Pancreas (tissue), 10 donors: ENCODE data around the gene ATOH7. TPM values are rescaled to one million over a fixed set of nuclear protein-coding genes. Genes with fewer than 3 reads are reported as not detected.

Experiments used
- ATAC-seq, 4 donors: fragments of 200-7000 bp; cut with Tn5 transposase; one replicate each; pipeline versions ENCODE4 v1.8.0 to v1.9.1; 2020; ENCODE audit warnings: mild to moderate bottlenecking in 4 of 4, moderate library complexity in 4 of 4
- DNase-seq, 6 donors: peaks; one replicate each; pipeline ENCODE4 v3.0.0-alpha.2; 2020
- FAIRE-seq: peaks from 2 replicates; lab custom pipeline; 2012; peaks lifted over from hg19 to GRCh38; lab: Jason Lieb, UNC
- H3K27ac ChIP-seq, 4 donors: fragments of 200-600 bp; sonication (generic); 1 replicate in 3 of 4; 2 replicates in 1 of 4; pipeline versions ENCODE4 v1.5.0 to v1.8.0; 2020
- H3K27me3 ChIP-seq, 4 donors: fragments of 200-600 bp; one replicate each; pipeline ENCODE4 v1.8.0; 2021
- H3K36me3 ChIP-seq, 3 donors: fragments of 200-600 bp; sonication (generic) in 1 of 3; one replicate each; pipeline versions ENCODE4 v1.5.0 to v1.8.0; 2020 to 2021
- H3K4me1 ChIP-seq, 3 donors: fragments of 200-600 bp; one replicate each; pipeline ENCODE4 v1.8.0; 2021
- H3K4me3 ChIP-seq, 4 donors: fragments of 200-600 bp; sonication (generic) in 2 of 4; one replicate each; pipeline versions ENCODE4 v1.5.0 to v1.8.0; 2020 to 2021
- H3K9me3 ChIP-seq, 4 donors: fragments of 200-600 bp; one replicate each; pipeline ENCODE4 v1.8.0; 2021
- CTCF ChIP-seq, 4 donors: fragments of 200-600 bp; sonication (generic) in 3 of 4; IDR thresholded peaks; one replicate each; pipeline versions ENCODE4 v1.5.0 to v1.8.0; 2021; ENCODE audit warnings: antibody characterized with exemption in 4 of 4
- WGBS, 2 donors: extraction: QIAGEN DNeasy Blood & Tissue Kit; methylation state at CpG; one replicate each; pipeline ENCODE4 v1.1.7; 2013; 5-methylcytosine and 5-hydroxymethylcytosine counted together
- intact Hi-C, 3 donors: fragments of 100-400 bp; cut with DNase I; formaldehyde crosslinking; loops; one replicate each; pipeline versions ENCODE4 v1.11.1 to v1.14.2; 2022
- polyA plus RNA-seq, 2 donors: library from polyadenylated mRNA; stranded (reverse); fragments of 200-250 nt; gene quantifications; one replicate each; pipeline ENCODE4 v1.2.3, GENCODE V29; 2013
- total RNA-seq, 6 donors: library from RNA; stranded (reverse); fragmentation: NEBNext Ultra II Directional in 4 of 6; extraction: Animal tissue kit (Norgen Biotek cat#: 25700) in 4 of 6; gene quantifications; one replicate each; pipeline versions ENCODE4 v1.2.1 to v1.2.4, GENCODE V29; 2021 to 2023
- donor health status: healthy with polysubstance abuse.
- donor health status: DM: no; HTN: no; CAD: no; lungs with moderate emphysema.
- donor health status: DM: no; HTN: no; CAD: no.
- donor health status: control.
- donor health status: control.
- donor health status: Bipolar disorder and iron deficiency.
- donor health status: DM: yes; HTN: yes; CAD: no.
- donor health status: DM: no; HTN: no; CAD: no.
- donor health status: DM: no; HTN: no; CAD: no.
- donor health status: DM: yes; HTN: yes; CAD: no.

ATOH7 gene
- total and polyA plus RNA-seq, 8 donors: 0.11 to 0.38 (median 0.19) TPM; not detected in 3

GRCh38 chr10:68194290-68194689 lies 37.6 kb downstream of the ATOH7 start:
- Histone ChIP-seq H3K27me3 (no peaks in the 10 kb centered on the region), H3K4me1 (no peaks in the 10 kb centered on the region), H3K4me3 (no peak overlapping the region), H3K27ac (no peak overlapping the region), H3K36me3 (no peaks in the 10 kb centered on the region), H3K9me3 (no peaks in the 10 kb centered on the region)
- no peak for DNase-seq
- no peak for ATAC-seq
- no peak for FAIRE-seq
- intact Hi-C loops: no loop called here
- TF ChIP-seq CTCF (IDR thresholded peaks at IDR 0.05): no peak
- 75 to 82% methylated on average over 6 of the region's 6 CpGs for WGBS, 2 donors

- ATAC-seq (no peak), FAIRE-seq (no peak), DNase-seq (no peak)
- Histone ChIP-seq H3K27me3 (no peaks in the 10 kb centered on the region), H3K4me3 (no peak overlapping the region), H3K36me3 (no peaks in the 10 kb centered on the region), H3K27ac (no peak overlapping the region), H3K9me3 (no peaks in the 10 kb centered on the region), H3K4me1 (no peaks in the 10 kb centered on the region)
- no peak for TF ChIP-seq CTCF (IDR thresholded peaks at IDR 0.05)
- intact Hi-C loops: no loop called here
- WGBS, 2 donors: 83 to 84% methylated on average over 3 of the region's 3 CpGs
Observed at GRCh38 chr10:68192113-68192512, 39.8 kb downstream of the ATOH7 start.

GRCh38 chr10:68188835-68189234 lies 43.1 kb downstream of the ATOH7 start:
- DNase-seq: no peak
- H3K4me1 ChIP-seq: no peaks in the 10 kb centered on the region
- FAIRE-seq: no peak
- no peak overlapping the region for H3K27ac ChIP-seq
- H3K4me3 ChIP-seq: no peak overlapping the region
- ATAC-seq: no peak
- H3K36me3 ChIP-seq: no peaks in the 10 kb centered on the region
- WGBS, 2 donors: 89 to 91% methylated on average over 6 of the region's 6 CpGs
- intact Hi-C loops: no loop called here
- no peaks in the 10 kb centered on the region for H3K9me3 ChIP-seq
- no peak for TF ChIP-seq CTCF (IDR thresholded peaks at IDR 0.05)
- H3K27me3 ChIP-seq: no peaks in the 10 kb centered on the region

GRCh38 chr10:68185085-68185484 lies 46.8 kb downstream of the ATOH7 start:
- TF ChIP-seq CTCF (IDR thresholded peaks at IDR 0.05): no peak
- H3K9me3 ChIP-seq: no peaks in the 10 kb centered on the region
- ATAC-seq: no peak
- intact Hi-C loops: no loop called here
- no peaks in the 10 kb centered on the region for H3K27me3 ChIP-seq
- no peak for DNase-seq
- no peak overlapping the region for H3K4me3 ChIP-seq
- WGBS, 2 donors: 63 to 74% methylated on average over 2 of the region's 2 CpGs
- no peak for FAIRE-seq
- no peaks in the 10 kb centered on the region for H3K4me1 ChIP-seq
- H3K27ac ChIP-seq: no peak overlapping the region
- H3K36me3 ChIP-seq: no peaks in the 10 kb centered on the region

- Histone ChIP-seq H3K4me1 (no peaks in the 10 kb centered on the region), H3K36me3 (no peaks in the 10 kb centered on the region), H3K4me3 (no peak overlapping the region), H3K9me3 (no peaks in the 10 kb centered on the region), H3K27ac (no peak overlapping the region), H3K27me3 (no peaks in the 10 kb centered on the region)
- no peak for ATAC-seq
- no peak for FAIRE-seq
- no peak for TF ChIP-seq CTCF (IDR thresholded peaks at IDR 0.05)
- intact Hi-C loops: no loop called here
- WGBS, 2 donors: 71 to 77% methylated on average over 7 of the region's 7 CpGs
- no peak for DNase-seq
Observed at GRCh38 chr10:68184546-68184945, 47.4 kb downstream of the ATOH7 start.

Other genes with a start within 250 kb of the ATOH7 start
- 10 to 100 TPM; 11.2 to 30.7 (median 16.7) TPM for gene HERC4, start 156.8 kb downstream of the ATOH7 start, total RNA-seq
- gene HERC4, start 156.8 kb downstream of the ATOH7 start, polyA plus RNA-seq: 10 to 100 TPM; 11.9 to 12.8 TPM
- gene MYPN, start 122.6 kb downstream of the ATOH7 start, total RNA-seq: under 1 TPM; 0.16 to 0.83 (median 0.41) TPM
- gene MYPN, start 122.6 kb downstream of the ATOH7 start, polyA plus RNA-seq: under 1 TPM; 0.16 to 0.19 TPM
- 10 to 100 TPM; 23.1 to 53.6 (median 28.7) TPM for gene HNRNPH3, start 100.0 kb upstream of the ATOH7 start, total RNA-seq
- gene HNRNPH3, start 100.0 kb upstream of the ATOH7 start, polyA plus RNA-seq: 10 to 100 TPM; 72.3 to 95.3 TPM
- 10 to 100 TPM; 19.4 to 47.5 (median 27.8) TPM for gene PBLD, start 100.8 kb upstream of the ATOH7 start, total RNA-seq
- 10 to 100 TPM; 11.9 to 14.2 TPM for gene PBLD, start 100.8 kb upstream of the ATOH7 start, polyA plus RNA-seq
- 10 to 100 TPM in 3 of 6 donors, 1 to 10 TPM in 3; 8.6 to 15.5 (median 10.0) TPM for gene RUFY2, start 175.2 kb upstream of the ATOH7 start, total RNA-seq
- gene RUFY2, start 175.2 kb upstream of the ATOH7 start, polyA plus RNA-seq: 1 to 10 TPM; 3.6 to 7.8 TPM
- gene DNA2, start 239.9 kb upstream of the ATOH7 start, total RNA-seq: 1 to 10 TPM in 5 of 6 donors, under 1 TPM in 1; 0.92 to 2.8 (median 1.5) TPM
- gene DNA2, start 239.9 kb upstream of the ATOH7 start, polyA plus RNA-seq: 1 to 10 TPM; 1.3 to 2.1 TPM